GM18867 (cell line): ENCODE results near the gene CSNK1G2.
"Not testable (repeated sequence)": the region's sequence is repeated elsewhere in the genome, so short reads cannot be mapped to it uniquely, and the experiment has no call there.

Source experiments
- ATAC-seq: cut with Tn5 transposase; IDR thresholded peaks from one replicate; pipeline ENCODE4 v1.9.1; 2021; ENCODE audit warnings: mild to moderate bottlenecking, moderate library complexity; ENCODE audit not compliant: unreplicated experiment

CSNK1G2 gene

GRCh38 chr19:1986357-1987162, 45.6 kb downstream of the CSNK1G2 start:
- no peak for ATAC-seq

DNA sequence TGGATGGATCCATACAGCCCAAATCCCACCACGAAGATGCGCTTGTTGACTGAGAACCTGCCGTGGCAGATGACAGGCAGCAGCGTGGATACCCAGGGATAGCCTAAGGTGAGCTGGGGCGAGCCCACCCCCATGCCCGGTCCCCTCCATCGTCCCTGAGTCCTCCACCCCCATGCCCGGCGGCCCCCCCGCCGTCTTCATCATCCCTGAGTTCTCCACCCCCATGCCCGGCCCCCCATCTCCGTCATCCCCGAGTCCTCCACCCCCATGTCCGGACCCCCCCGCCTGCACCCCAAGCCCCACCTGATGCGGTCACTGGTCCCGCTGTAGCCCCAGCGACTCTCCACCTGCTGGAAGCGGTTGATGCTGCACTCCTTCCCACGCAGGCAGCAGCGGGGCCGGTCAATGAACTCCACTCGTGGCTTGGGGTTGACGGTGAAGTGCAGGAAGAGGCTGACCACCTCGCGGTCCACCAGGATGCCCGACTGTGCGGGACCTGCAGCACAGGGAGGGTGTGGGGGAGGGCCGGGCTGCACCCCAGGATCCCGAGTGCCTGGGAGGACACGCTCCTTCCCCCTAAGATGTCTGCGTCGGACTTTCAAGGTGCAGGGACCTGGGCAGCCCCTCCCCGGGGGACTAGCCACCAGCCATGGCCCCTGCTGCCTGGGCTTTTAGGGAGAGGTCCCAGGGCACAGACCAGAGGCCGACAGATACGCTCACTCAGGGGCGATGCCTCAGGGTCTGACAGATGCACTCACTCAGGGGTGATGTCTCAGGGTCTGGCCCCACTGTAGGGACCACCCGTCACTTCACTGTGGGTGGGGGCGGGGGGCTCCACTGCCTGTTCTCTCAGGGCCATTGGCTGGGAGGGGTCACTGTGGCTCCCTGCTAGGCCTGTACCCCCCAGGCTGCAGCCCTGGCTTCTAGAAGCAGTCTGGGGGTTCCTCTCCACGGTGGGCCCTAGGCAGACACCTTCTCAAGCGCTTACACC, 46.5 kb downstream of the CSNK1G2 start:
- no peak for ATAC-seq

DNA sequence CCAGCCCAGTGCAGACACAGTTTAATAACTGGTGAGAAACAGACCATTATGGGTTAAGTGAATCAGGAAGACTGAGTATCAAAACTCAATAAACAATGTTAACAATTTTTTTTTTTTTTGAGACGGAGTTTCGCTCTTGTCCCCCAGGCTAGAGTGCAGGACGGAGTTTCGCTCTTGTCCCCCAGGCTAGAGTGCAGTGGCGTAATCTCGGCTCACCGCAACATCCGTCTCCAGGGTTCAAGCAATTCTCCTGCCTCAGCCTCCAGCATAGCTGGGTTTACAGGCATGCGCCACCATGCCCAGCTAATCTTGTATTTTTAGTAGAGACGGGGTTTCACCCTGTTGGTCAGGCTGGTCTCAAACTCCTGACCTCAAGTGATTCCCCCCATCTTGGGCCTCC, 47.5 kb downstream of the CSNK1G2 start:
- ATAC-seq, result not testable (repeated sequence)

- no peak for ATAC-seq
Observed at GRCh38 chr19:1989513-1990229, 48.7 kb downstream of the CSNK1G2 start.

GRCh38 chr19:1990230-1991017, 49.5 kb downstream of the CSNK1G2 start:
- ATAC-seq, result no peak

- no peak for ATAC-seq
Observed at GRCh38 chr19:1991018-1991913, 50.3 kb downstream of the CSNK1G2 start.

DNA sequence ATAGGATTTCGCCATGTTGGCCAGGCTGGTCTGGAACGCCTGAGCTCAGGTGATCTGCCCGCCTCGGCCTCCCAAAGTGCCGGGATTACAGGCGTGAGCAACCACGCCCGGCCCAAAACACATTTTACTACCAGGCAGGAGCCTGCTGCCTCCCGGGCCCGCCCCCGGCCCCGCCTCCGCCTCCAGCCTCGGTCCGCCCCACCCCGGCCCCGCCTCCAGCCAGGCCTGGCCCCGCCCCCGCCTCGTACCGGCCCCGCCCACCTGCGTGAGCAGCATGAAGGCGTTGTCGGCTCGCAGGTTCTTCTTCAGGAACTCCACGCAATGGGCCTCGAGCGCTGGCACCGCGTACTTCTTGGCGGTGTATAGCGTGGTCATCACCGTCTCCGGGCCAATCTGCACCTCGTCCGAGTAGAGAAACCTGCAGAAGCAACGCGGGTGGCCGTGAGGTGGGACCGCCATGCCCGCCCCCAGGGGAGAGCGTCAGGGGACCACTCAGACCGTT, 51.8 kb downstream of the CSNK1G2 start:
- no peak for ATAC-seq

DNA sequence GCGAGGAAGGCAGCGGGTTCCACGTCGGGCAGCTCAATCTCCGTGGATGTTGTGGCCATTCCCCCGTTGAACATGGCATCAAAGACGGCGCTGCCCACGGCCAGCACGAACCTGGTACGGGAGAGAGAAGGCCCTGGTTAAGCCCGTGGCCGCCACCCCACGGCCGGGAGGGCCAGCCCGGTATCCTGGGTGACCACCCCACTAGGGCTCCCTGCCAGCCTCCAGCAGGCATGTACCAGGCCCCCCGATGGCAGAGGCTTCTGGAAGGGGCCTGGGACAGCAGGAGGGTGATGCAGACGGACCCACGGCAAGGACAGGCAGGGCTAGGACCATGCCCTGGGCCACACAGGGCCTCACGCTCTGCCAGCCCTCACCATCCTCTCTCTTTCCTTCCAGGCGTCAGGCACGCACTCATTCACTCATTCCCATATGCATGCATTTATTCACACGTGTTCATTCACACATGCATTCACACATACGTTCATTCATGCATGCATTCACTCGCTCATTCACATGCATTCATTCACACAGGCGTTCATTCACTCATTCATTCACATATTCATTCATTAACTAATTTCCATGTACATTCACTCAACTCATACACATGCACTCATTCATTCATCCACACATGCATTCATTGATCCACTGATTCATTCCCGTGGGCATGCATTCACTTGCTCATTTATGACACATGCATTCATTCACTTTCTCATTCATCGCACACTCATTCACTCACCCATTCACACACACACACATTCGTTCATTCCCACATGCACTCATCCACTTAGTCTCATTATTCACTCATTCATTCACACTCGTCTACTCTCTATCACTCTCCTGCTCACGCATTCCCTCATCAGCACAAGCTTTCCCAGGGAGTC, 56.6 kb downstream of the CSNK1G2 start:
- ATAC-seq, result no peak

- ATAC-seq, result no peak
Observed at GRCh38 chr19:1998712-1999708, 58.0 kb downstream of the CSNK1G2 start.

GRCh38 chr19:1999856-2000515, 59.0 kb downstream of the CSNK1G2 start:
- no peak for ATAC-seq

GRCh38 chr19:2003874-2004273, 62.9 kb downstream of the CSNK1G2 start:
- no peak for ATAC-seq

DNA sequence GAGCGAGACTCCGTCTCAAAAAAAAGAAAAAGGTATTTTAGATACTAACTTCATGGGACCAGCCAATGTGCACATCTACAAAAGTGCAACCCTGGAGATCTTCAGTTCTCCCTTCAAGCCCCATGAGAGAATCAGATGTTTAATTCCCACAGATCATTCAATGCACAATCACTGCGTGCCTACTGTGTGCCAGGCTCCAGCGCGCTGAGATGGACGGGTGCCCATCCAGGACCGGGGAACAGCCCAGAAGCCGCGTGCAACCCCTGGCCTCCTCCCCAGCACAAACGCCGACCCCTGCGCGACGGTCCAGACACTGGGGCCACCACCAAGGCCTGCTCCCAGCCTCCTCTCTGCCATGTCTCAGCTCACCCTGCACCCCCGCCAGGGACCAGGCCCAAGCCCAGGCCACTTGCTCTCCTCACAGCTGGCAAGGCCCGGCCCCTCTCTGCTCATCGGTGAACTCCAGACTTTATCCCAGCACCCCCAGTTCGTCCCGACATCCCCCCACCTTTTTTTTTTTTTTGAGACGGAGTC, 69.2 kb downstream of the CSNK1G2 start:
- ATAC-seq, result no peak

DNA sequence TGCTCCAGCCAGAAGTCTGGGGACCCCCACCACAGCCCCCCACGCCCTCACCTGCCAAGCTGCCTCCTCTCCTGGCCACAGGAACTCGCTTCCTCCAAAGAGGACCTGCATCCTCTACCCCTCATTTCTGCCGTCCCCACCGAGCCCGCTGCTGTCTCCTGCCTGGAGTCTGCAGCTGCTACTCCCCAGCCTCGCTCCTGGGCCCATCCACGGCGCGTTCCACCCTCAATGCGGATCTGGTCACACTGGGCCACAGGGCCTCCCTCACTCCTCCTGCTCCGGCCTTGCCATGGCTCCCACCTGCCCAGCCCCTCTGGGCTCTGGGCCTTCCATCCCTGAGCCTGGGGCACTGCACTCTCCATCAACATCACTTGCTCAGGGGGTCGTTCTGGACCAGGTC, 70.2 kb downstream of the CSNK1G2 start:
- ATAC-seq, result no peak

DNA sequence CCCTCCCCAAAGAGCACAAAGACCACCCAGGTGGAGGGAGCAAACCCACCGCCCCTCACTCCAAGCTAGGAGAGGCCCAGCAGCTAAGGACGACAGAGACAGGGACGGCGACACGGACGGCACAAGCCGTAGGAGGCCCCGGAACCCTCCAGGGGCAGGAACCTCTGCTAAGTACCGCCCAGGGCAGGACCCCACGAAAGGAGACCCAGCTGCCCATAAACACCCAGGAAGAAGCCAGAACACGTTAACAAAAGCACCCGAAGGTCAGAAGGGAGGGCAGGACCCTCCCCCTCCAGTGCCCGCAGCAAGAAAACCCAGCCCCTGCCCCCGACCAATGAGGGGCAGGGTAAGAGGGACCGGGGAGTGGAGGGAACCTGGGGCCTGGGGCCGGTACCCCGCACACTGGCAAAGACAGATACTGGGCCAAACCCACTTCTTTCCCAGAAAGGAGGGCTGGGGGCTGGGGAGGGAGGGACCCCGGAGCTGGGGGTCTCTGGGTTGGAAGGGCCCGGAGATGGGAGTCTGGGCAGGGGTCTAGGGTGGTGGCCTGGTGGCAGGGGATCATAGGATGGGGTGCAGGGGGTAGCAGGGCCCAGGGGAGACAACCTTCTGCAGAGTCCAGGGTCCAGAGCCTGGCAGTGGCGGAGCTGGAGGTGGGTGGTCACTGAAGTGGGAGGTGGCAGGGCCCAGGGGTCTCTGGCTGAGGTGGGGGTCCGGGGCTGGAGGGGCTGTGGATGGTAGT, 72.1 kb downstream of the CSNK1G2 start:
- ATAC-seq, result no peak

GRCh38 chr19:2013683-2013961, 72.7 kb downstream of the CSNK1G2 start:
- ATAC-seq, result no peak

- ATAC-seq, result no peak
Observed at GRCh38 chr19:2014131-2014571, 73.2 kb downstream of the CSNK1G2 start.
